IPS-15b (cell line): Measurements from ENCODE around the gene MCMBP.
"Not testable (repeated sequence)": the region's sequence is repeated elsewhere in the genome, so short reads cannot be mapped to it uniquely, and the experiment has no call there.

Experiments
- H3K27me3 ChIP-seq: one replicate; pipeline ENCODE4 v1.6.1; 2013; ENCODE audit warnings: low read length; ENCODE audit not compliant: control insufficient read depth, insufficient read depth
- H3K36me3 ChIP-seq: one replicate; pipeline ENCODE4 v1.6.1; 2013; ENCODE audit warnings: low read length; ENCODE audit not compliant: control insufficient read depth, insufficient read depth
- H3K4me1 ChIP-seq: one replicate; pipeline ENCODE4 v1.6.1; 2013; ENCODE audit warnings: mild to moderate bottlenecking, low read length; ENCODE audit not compliant: control insufficient read depth, insufficient read depth
- H3K4me3 ChIP-seq: one replicate; pipeline ENCODE4 v1.5.1; 2013; ENCODE audit warnings: low read depth, low read length
- H3K9ac ChIP-seq: one replicate; pipeline ENCODE4 v1.6.1; 2013; ENCODE audit warnings: low read depth, mild to moderate bottlenecking, low read length
- H3K9me3 ChIP-seq: one replicate; pipeline ENCODE4 v1.6.1; 2013; ENCODE audit warnings: mild to moderate bottlenecking, low read length; ENCODE audit not compliant: control insufficient read depth, insufficient read depth

The MCMBP gene

GRCh38 chr10:119801176-119801575 is 71.5 kb downstream of the MCMBP start:
- no peak overlapping the region for H3K9ac ChIP-seq
- H3K4me1 ChIP-seq: no peaks in the 10 kb centered on the region

GRCh38 chr10:119796039-119796438 is 76.6 kb downstream of the MCMBP start:
- H3K4me1 ChIP-seq: no peaks in the 10 kb centered on the region
- no peaks in the 10 kb centered on the region for H3K9me3 ChIP-seq
- H3K27me3 ChIP-seq: no peaks in the 10 kb centered on the region
- H3K9ac ChIP-seq: no peak overlapping the region
- no peak overlapping the region for H3K4me3 ChIP-seq
- no peaks in the 10 kb centered on the region for H3K36me3 ChIP-seq

More at GRCh38 chr10:119801176-119801575, 71.5 kb downstream of the MCMBP start:
- Histone ChIP-seq H3K9me3 (no peaks in the 10 kb centered on the region), H3K36me3 (no peaks in the 10 kb centered on the region), H3K27me3 (no peaks in the 10 kb centered on the region), H3K4me3 (no peak overlapping the region)

GRCh38 chr10:119795101-119795500 is 77.5 kb downstream of the MCMBP start:
- not testable (repeated sequence) for H3K4me3 ChIP-seq, H3K9me3 ChIP-seq, H3K27me3 ChIP-seq, H3K9ac ChIP-seq, H3K36me3 ChIP-seq, H3K4me1 ChIP-seq

GRCh38 chr10:119786117-119786769 is 86.4 kb downstream of the MCMBP start:
- peak overlapping the region; percentile 1 for H3K4me3 ChIP-seq
- no peaks in the 10 kb centered on the region for H3K9me3 ChIP-seq
- no peaks in the 10 kb centered on the region for H3K36me3 ChIP-seq
- no peak overlapping the region for H3K9ac ChIP-seq
- no peaks in the 10 kb centered on the region for H3K27me3 ChIP-seq
- H3K4me1 ChIP-seq: peaks cover 5% of the 10 kb centered on the region

- H3K9me3 ChIP-seq: no peaks in the 10 kb centered on the region
- H3K4me1 ChIP-seq: peaks cover 5% of the 10 kb centered on the region
- H3K27me3 ChIP-seq: no peaks in the 10 kb centered on the region
- no peak overlapping the region for H3K9ac ChIP-seq
- H3K4me3 ChIP-seq: no peak overlapping the region
- peaks cover 3% of the 10 kb centered on the region for H3K36me3 ChIP-seq
These were observed 88.1 kb downstream of the MCMBP start for GRCh38 chr10:119784340-119785067.

GRCh38 chr10:119783665-119784027 is 89.0 kb downstream of the MCMBP start:
- Histone ChIP-seq H3K4me1 (peaks cover 5% of the 10 kb centered on the region), H3K9ac (no peak overlapping the region), H3K27me3 (no peaks in the 10 kb centered on the region), H3K36me3 (peaks cover 3% of the 10 kb centered on the region), H3K4me3 (no peak overlapping the region), H3K9me3 (no peaks in the 10 kb centered on the region)

- H3K36me3 ChIP-seq: peaks cover 3% of the 10 kb centered on the region
- H3K4me1 ChIP-seq: peaks cover 5% of the 10 kb centered on the region
- H3K9ac ChIP-seq: no peak overlapping the region
- H3K4me3 ChIP-seq: no peak overlapping the region
- H3K27me3 ChIP-seq: no peaks in the 10 kb centered on the region
- H3K9me3 ChIP-seq: no peaks in the 10 kb centered on the region
These were observed 89.5 kb downstream of the MCMBP start for GRCh38 chr10:119782981-119783664.

GRCh38 chr10:119781498-119781897 is 91.1 kb downstream of the MCMBP start:
- peaks cover 3% of the 10 kb centered on the region for H3K36me3 ChIP-seq
- H3K9ac ChIP-seq: no peak overlapping the region
- H3K4me3 ChIP-seq: no peak overlapping the region
- no peaks in the 10 kb centered on the region for H3K27me3 ChIP-seq
- H3K9me3 ChIP-seq: no peaks in the 10 kb centered on the region
- peaks cover 5% of the 10 kb centered on the region for H3K4me1 ChIP-seq

- H3K9ac ChIP-seq: no peak overlapping the region
- H3K4me1 ChIP-seq: peaks cover 5% of the 10 kb centered on the region
These were observed 91.7 kb downstream of the MCMBP start for GRCh38 chr10:119780879-119781480.

More at GRCh38 chr10:119780879-119781480, 91.7 kb downstream of the MCMBP start:
- Histone ChIP-seq H3K27me3 (no peaks in the 10 kb centered on the region), H3K9me3 (no peaks in the 10 kb centered on the region), H3K4me3 (no peak overlapping the region), H3K36me3 (peaks cover 3% of the 10 kb centered on the region)
